H1 (cell line): Measurements from ENCODE around the gene CFAP206. TPM values are rescaled to one million over a fixed set of nuclear protein-coding genes. Genes with fewer than 3 reads are reported as not detected.

Experiments
- MAFK ChIP-seq: IDR thresholded peaks from 2 replicates; pipeline ENCODE4 v1.6.1; 2012; ENCODE audit warnings: low read depth, mild to moderate bottlenecking, improper control_type of control experiment, low read length
- RAD21 ChIP-seq, 2 experiments: IDR thresholded peaks in 1 of 2; conservative IDR thresholded peaks in 1 of 2; 2 replicates each; pipeline ENCODE4 v1.6.1; 2011; ENCODE audit warnings: low read depth in 2 of 2, low read length in 2 of 2, improper control_type of control experiment in 1 of 2, inconsistent platforms in 1 of 2, mild to moderate bottlenecking in 1 of 2, moderate library complexity in 1 of 2
- polyA plus RNA-seq, 7 experiments: library from polyadenylated mRNA; depleted of rRNA in 3 of 7; stranded (reverse) in 5 of 7; unstranded in 2 of 7; fragments of >200 nt in 5 of 7; fragments of 200-250 nt in 2 of 7; gene quantifications; 1 replicate in 5 of 7; 2 replicates in 1 of 7; 4 replicates in 1 of 7; pipeline versions ENCODE4 v1.2.1 to v1.2.3, GENCODE V29; 2011 to 2013; ENCODE audit warnings: missing spikeins in 2 of 7, mixed read lengths in 2 of 7
- total RNA-seq: library from RNA; stranded (reverse); fragmentation: NEBNext Ultra II Directional; extraction: Animal tissue kit (Norgen Biotek cat#: 25700); gene quantifications from 2 replicates; pipeline ENCODE4 v1.2.1, GENCODE V29; 2021

The CFAP206 gene
- total and polyA plus RNA-seq, 2 of the 8 experiments (the other 6 are each of a cell fraction or from before 2014, with no cell fraction given), result not detected

DNA sequence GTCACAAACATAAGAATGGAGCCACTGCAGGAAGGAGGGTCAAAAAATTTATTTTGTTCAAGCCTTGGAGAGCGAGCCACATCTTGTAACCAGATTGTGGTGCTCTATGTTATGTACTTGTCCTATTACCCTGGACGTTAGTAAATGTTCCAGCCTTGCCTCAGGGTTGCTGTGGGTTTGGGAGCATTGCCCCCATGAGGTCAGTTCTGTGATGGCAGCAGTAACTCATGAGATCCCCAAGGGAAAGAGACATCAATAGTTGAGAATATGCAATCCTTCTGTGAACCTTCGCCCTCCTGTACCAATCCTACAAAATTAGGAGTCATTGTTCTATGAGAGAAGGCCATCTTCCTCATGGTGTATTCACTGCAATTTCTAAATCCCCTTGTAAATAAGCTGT is 16.4 kb upstream of the CFAP206 start (continued):
- TF ChIP-seq RAD21 (IDR thresholded peaks at IDR 0.05 in 1 of 2, conservative IDR thresholded peaks at IDR 0.05 in 1 of 2; ENCODE audit: low read depth in 2 of 2, low read length in 2 of 2), result peak; percentile 92 to 94
- no peak for TF ChIP-seq MAFK
